ENCODE data around the gene MYO7B. TPM values are rescaled to one million over a fixed set of nuclear protein-coding genes. Genes with fewer than 3 reads are reported as not detected.

The MYO7B gene
- total RNA-seq, 1 donor from 2014 or later, result 0.04 TPM

GRCh38 chr2:127679680-127680361, 144.3 kb downstream of the MYO7B start:
- Mint-ChIP-seq H3K36me3 (no peaks in the 10 kb centered on the region), H3K9me3 (no peaks in the 10 kb centered on the region), H3K27ac (no peak overlapping the region), H3K4me1 (peaks cover 11% of the 10 kb centered on the region), H3K4me3 (no peak overlapping the region), H3K27me3 (ENCODE audit: low read depth) (peaks cover 40% of the 10 kb centered on the region)
- DNase-seq (ENCODE audit: low spot score in 2 of 2, unreplicated experiment in 2 of 2), result no peak
- no peak for TF ChIP-seq CTCF (IDR thresholded peaks at IDR 0.05; ENCODE audit: unreplicated experiment)

DNA sequence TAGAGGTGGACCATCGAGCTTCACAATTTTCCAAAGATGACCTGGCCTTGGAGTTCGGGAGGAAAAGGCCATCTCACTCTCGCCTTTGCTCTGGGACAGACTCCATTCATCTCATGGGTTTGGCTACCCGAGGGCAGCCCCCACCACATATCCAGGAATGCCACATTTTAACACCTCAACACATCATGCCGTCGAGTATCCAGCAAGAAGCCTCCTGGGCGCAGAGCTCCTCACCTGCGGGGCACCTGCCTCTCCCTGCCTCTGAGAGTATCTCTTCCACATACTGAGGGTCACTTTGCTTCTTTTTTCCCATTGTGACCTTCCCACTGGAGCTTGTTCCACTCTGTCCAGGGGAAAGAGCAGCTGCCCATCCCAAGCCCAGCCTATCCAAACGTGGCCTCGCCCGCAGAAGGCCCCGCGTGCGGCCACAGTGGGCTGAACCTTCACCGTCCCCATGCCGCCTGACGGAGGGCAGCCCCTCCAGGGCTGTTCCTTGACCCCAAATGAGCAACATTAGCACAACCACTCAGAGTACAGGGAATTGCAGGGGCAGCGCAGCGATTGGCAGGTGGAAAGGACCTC, 145.3 kb downstream of the MYO7B start:
- Mint-ChIP-seq H3K4me1 (peaks cover 14% of the 10 kb centered on the region), H3K36me3 (no peaks in the 10 kb centered on the region), H3K4me3 (no peak overlapping the region), H3K27ac (no peak overlapping the region), H3K27me3 (ENCODE audit: low read depth) (peaks cover 37% of the 10 kb centered on the region), H3K9me3 (no peaks in the 10 kb centered on the region)
- DNase-seq (ENCODE audit: low spot score in 2 of 2, unreplicated experiment in 2 of 2), result no peak
- no peak for TF ChIP-seq CTCF (IDR thresholded peaks at IDR 0.05; ENCODE audit: unreplicated experiment)

GRCh38 chr2:127681288-127681804, 145.9 kb downstream of the MYO7B start:
- Mint-ChIP-seq H3K27me3 (ENCODE audit: low read depth) (peaks cover 32% of the 10 kb centered on the region), H3K36me3 (no peaks in the 10 kb centered on the region), H3K4me3 (no peak overlapping the region), H3K9me3 (no peaks in the 10 kb centered on the region), H3K27ac (no peak overlapping the region), H3K4me1 (peaks cover 12% of the 10 kb centered on the region)
- no peak for DNase-seq (ENCODE audit: low spot score in 2 of 2, unreplicated experiment in 2 of 2)
- no peak for TF ChIP-seq CTCF (IDR thresholded peaks at IDR 0.05; ENCODE audit: unreplicated experiment)

- Mint-ChIP-seq H3K9me3 (no peaks in the 10 kb centered on the region), H3K27me3 (ENCODE audit: low read depth) (peaks cover 23% of the 10 kb centered on the region), H3K4me1 (peaks cover 11% of the 10 kb centered on the region), H3K4me3 (no peak overlapping the region), H3K27ac (no peak overlapping the region), H3K36me3 (no peaks in the 10 kb centered on the region)
- TF ChIP-seq CTCF (IDR thresholded peaks at IDR 0.05; ENCODE audit: unreplicated experiment), result no peak
- DNase-seq (ENCODE audit: low spot score in 2 of 2, unreplicated experiment in 2 of 2), result no peak
Measured at GRCh38 chr2:127681976-127682857, 146.7 kb downstream of the MYO7B start.

GRCh38 chr2:127683056-127683455, 147.6 kb downstream of the MYO7B start:
- Mint-ChIP-seq H3K36me3 (peaks cover under 1% of the 10 kb centered on the region), H3K9me3 (peaks cover 2% of the 10 kb centered on the region), H3K4me1 (peaks cover 11% of the 10 kb centered on the region), H3K27me3 (ENCODE audit: low read depth) (peaks cover 14% of the 10 kb centered on the region), H3K27ac (no peak overlapping the region), H3K4me3 (no peak overlapping the region)
- TF ChIP-seq CTCF (IDR thresholded peaks at IDR 0.05; ENCODE audit: unreplicated experiment), result no peak
- DNase-seq (ENCODE audit: low spot score in 2 of 2, unreplicated experiment in 2 of 2), result no peak

Measured in mesothelial cell of epicardium (in vitro differentiated cells).